ENCODE results near the gene HDAC4.
"Not testable (repeated sequence)": the region's sequence is repeated elsewhere in the genome, so short reads cannot be mapped to it uniquely, and the experiment has no call there.

HDAC4 gene

GRCh38 chr2:239286901-239287300 is 113.9 kb downstream of the HDAC4 start:
- no peaks in the 10 kb centered on the region for H3K9me3 ChIP-seq (ENCODE audit: control insufficient read depth in 1 of 2, low read length in 2 of 2)
- no peak overlapping the region for H3K4me3 ChIP-seq (ENCODE audit: low read depth in 1 of 2, low read length in 2 of 2)
- no peaks in the 10 kb centered on the region for H3K36me3 ChIP-seq (ENCODE audit: control insufficient read depth in 1 of 2, insufficient read depth in 2 of 2, low read length in 2 of 2)
- peaks cover 30 to 56% of the 10 kb centered on the region in 2 donors for H3K4me1 ChIP-seq (ENCODE audit: control insufficient read depth in 1 of 2, insufficient read depth in 2 of 2, low read length in 2 of 2)
- H3K27me3 ChIP-seq (ENCODE audit: control insufficient read depth in 1 of 2, insufficient read depth in 2 of 2, low read length in 2 of 2), result no peaks in the 10 kb centered on the region
- H3K9ac ChIP-seq (ENCODE audit: low read depth in 1 of 2, low read length in 2 of 2), result no peak overlapping the region
- H3K27ac ChIP-seq (ENCODE audit: low read depth, low read length), result no peak overlapping the region

- Histone ChIP-seq H3K9ac (ENCODE audit: low read depth in 1 of 2, low read length in 2 of 2) (peak overlapping the region; percentile 37 to 55), H3K36me3 (ENCODE audit: control insufficient read depth in 1 of 2, insufficient read depth in 2 of 2, low read length in 2 of 2) (no peaks in the 10 kb centered on the region), H3K9me3 (ENCODE audit: control insufficient read depth in 1 of 2, low read length in 2 of 2) (no peaks in the 10 kb centered on the region), H3K27me3 (ENCODE audit: control insufficient read depth in 1 of 2, insufficient read depth in 2 of 2, low read length in 2 of 2) (no peaks in the 10 kb centered on the region), H3K4me3 (ENCODE audit: low read depth in 1 of 2, low read length in 2 of 2) (peak overlapping the region; percentile 62 to 68), H3K27ac (ENCODE audit: low read depth, low read length) (no peak overlapping the region), H3K4me1 (ENCODE audit: control insufficient read depth in 1 of 2, insufficient read depth in 2 of 2, low read length in 2 of 2) (peaks cover 30 to 52% of the 10 kb centered on the region in 2 donors)
Observed at GRCh38 chr2:239285932-239286230, 114.9 kb downstream of the HDAC4 start.

GRCh38 chr2:239285071-239285931 is 115.5 kb downstream of the HDAC4 start:
- Histone ChIP-seq H3K36me3 (ENCODE audit: control insufficient read depth in 1 of 2, insufficient read depth in 2 of 2, low read length in 2 of 2) (no peaks in the 10 kb centered on the region), H3K9me3 (ENCODE audit: control insufficient read depth in 1 of 2, low read length in 2 of 2) (no peaks in the 10 kb centered on the region), H3K4me1 (ENCODE audit: control insufficient read depth in 1 of 2, insufficient read depth in 2 of 2, low read length in 2 of 2) (peaks cover 30 to 52% of the 10 kb centered on the region in 2 donors), H3K4me3 (ENCODE audit: low read depth in 1 of 2, low read length in 2 of 2) (peak overlapping the region; percentile 62 to 68), H3K27me3 (ENCODE audit: control insufficient read depth in 1 of 2, insufficient read depth in 2 of 2, low read length in 2 of 2) (no peaks in the 10 kb centered on the region), H3K9ac (ENCODE audit: low read depth in 1 of 2, low read length in 2 of 2) (peak overlapping the region; percentile 37 to 55), H3K27ac (ENCODE audit: low read depth, low read length) (no peak overlapping the region)

GRCh38 chr2:239283961-239284795 is 116.6 kb downstream of the HDAC4 start:
- no peak overlapping the region for H3K9ac ChIP-seq (ENCODE audit: low read depth in 1 of 2, low read length in 2 of 2)
- H3K4me1 ChIP-seq (ENCODE audit: control insufficient read depth in 1 of 2, insufficient read depth in 2 of 2, low read length in 2 of 2), result peaks cover 30 to 45% of the 10 kb centered on the region in 2 donors
- no peak overlapping the region for H3K27ac ChIP-seq (ENCODE audit: low read depth, low read length)
- H3K36me3 ChIP-seq (ENCODE audit: control insufficient read depth in 1 of 2, insufficient read depth in 2 of 2, low read length in 2 of 2), result no peaks in the 10 kb centered on the region
- H3K9me3 ChIP-seq (ENCODE audit: control insufficient read depth in 1 of 2, low read length in 2 of 2), result no peaks in the 10 kb centered on the region
- H3K4me3 ChIP-seq (ENCODE audit: low read depth in 1 of 2, low read length in 2 of 2), result no peak overlapping the region
- no peaks in the 10 kb centered on the region for H3K27me3 ChIP-seq (ENCODE audit: control insufficient read depth in 1 of 2, insufficient read depth in 2 of 2, low read length in 2 of 2)

GRCh38 chr2:239283288-239283945 is 117.4 kb downstream of the HDAC4 start:
- Histone ChIP-seq H3K4me3 (ENCODE audit: low read depth in 1 of 2, low read length in 2 of 2) (no peak overlapping the region), H3K27ac (ENCODE audit: low read depth, low read length) (no peak overlapping the region), H3K27me3 (ENCODE audit: control insufficient read depth in 1 of 2, insufficient read depth in 2 of 2, low read length in 2 of 2) (no peaks in the 10 kb centered on the region), H3K36me3 (ENCODE audit: control insufficient read depth in 1 of 2, insufficient read depth in 2 of 2, low read length in 2 of 2) (no peaks in the 10 kb centered on the region), H3K4me1 (ENCODE audit: control insufficient read depth in 1 of 2, insufficient read depth in 2 of 2, low read length in 2 of 2) (peaks cover 26 to 39% of the 10 kb centered on the region in 2 donors), H3K9me3 (ENCODE audit: control insufficient read depth in 1 of 2, low read length in 2 of 2) (no peaks in the 10 kb centered on the region), H3K9ac (ENCODE audit: low read depth in 1 of 2, low read length in 2 of 2) (no peak overlapping the region)

- Histone ChIP-seq H3K4me1 (ENCODE audit: control insufficient read depth in 1 of 2, insufficient read depth in 2 of 2, low read length in 2 of 2) (peaks cover 26 to 33% of the 10 kb centered on the region in 2 donors), H3K27ac (ENCODE audit: low read depth, low read length) (no peak overlapping the region), H3K4me3 (ENCODE audit: low read depth in 1 of 2, low read length in 2 of 2) (no peak overlapping the region), H3K27me3 (ENCODE audit: control insufficient read depth in 1 of 2, insufficient read depth in 2 of 2, low read length in 2 of 2) (no peaks in the 10 kb centered on the region), H3K9me3 (ENCODE audit: control insufficient read depth in 1 of 2, low read length in 2 of 2) (no peaks in the 10 kb centered on the region), H3K9ac (ENCODE audit: low read depth in 1 of 2, low read length in 2 of 2) (no peak overlapping the region), H3K36me3 (ENCODE audit: control insufficient read depth in 1 of 2, insufficient read depth in 2 of 2, low read length in 2 of 2) (no peaks in the 10 kb centered on the region)
Observed at GRCh38 chr2:239282448-239283287, 118.2 kb downstream of the HDAC4 start.

GRCh38 chr2:239280296-239281017 is 120.4 kb downstream of the HDAC4 start:
- peaks cover 19 to 24% of the 10 kb centered on the region in 2 donors for H3K4me1 ChIP-seq (ENCODE audit: control insufficient read depth in 1 of 2, insufficient read depth in 2 of 2, low read length in 2 of 2)
- not testable (repeated sequence) for H3K27ac ChIP-seq (ENCODE audit: low read depth, low read length); H3K4me3 ChIP-seq (ENCODE audit: low read depth in 1 of 2, low read length in 2 of 2); H3K36me3 ChIP-seq (ENCODE audit: control insufficient read depth in 1 of 2, insufficient read depth in 2 of 2, low read length in 2 of 2); H3K27me3 ChIP-seq (ENCODE audit: control insufficient read depth in 1 of 2, insufficient read depth in 2 of 2, low read length in 2 of 2); H3K9ac ChIP-seq (ENCODE audit: low read depth in 1 of 2, low read length in 2 of 2); H3K9me3 ChIP-seq (ENCODE audit: control insufficient read depth in 1 of 2, low read length in 2 of 2)

GRCh38 chr2:239279508-239280295 is 121.1 kb downstream of the HDAC4 start:
- Histone ChIP-seq H3K9me3 (ENCODE audit: control insufficient read depth in 1 of 2, low read length in 2 of 2) (no peaks in the 10 kb centered on the region), H3K27me3 (ENCODE audit: control insufficient read depth in 1 of 2, insufficient read depth in 2 of 2, low read length in 2 of 2) (no peaks in the 10 kb centered on the region), H3K4me3 (ENCODE audit: low read depth in 1 of 2, low read length in 2 of 2) (no peak overlapping the region), H3K27ac (ENCODE audit: low read depth, low read length) (no peak overlapping the region), H3K36me3 (ENCODE audit: control insufficient read depth in 1 of 2, insufficient read depth in 2 of 2, low read length in 2 of 2) (no peaks in the 10 kb centered on the region), H3K4me1 (ENCODE audit: control insufficient read depth in 1 of 2, insufficient read depth in 2 of 2, low read length in 2 of 2) (peaks cover 16 to 24% of the 10 kb centered on the region in 2 donors), H3K9ac (ENCODE audit: low read depth in 1 of 2, low read length in 2 of 2) (no peak overlapping the region)
